Stimulated activated effector memory CD8-positive, alpha-beta T cell treated with anti-CD3 and anti-CD28 coated beads, Interleukin-12 subunit alpha, Interleukin-12 subunit beta, amount 100 ng/mL, for 72 hours (primary cell): Measurements from ENCODE around the gene ZNF286A.
"Not testable (repeated sequence)": the region's sequence is repeated elsewhere in the genome, so short reads cannot be mapped to it uniquely, and the experiment has no call there.

Experiments
- ATAC-seq: fragments of 150-1000 bp; cut with Tn5 transposase; 2 replicates; pipeline ENCODE4 v1.10.0; 2021
- DNase-seq, 2 donors: peaks; one replicate each; pipeline ENCODE4 v3.0.0; 2021 to 2022; ENCODE audit warnings: low spot score in 2 of 2
- H3K27ac Mint-ChIP-seq: one replicate; pipeline ENCODE4 v1.8.0; 2022; ENCODE audit warnings: mild to moderate bottlenecking, mixed read lengths
- H3K36me3 Mint-ChIP-seq: one replicate; pipeline ENCODE4 v1.8.0; 2022; ENCODE audit warnings: mild to moderate bottlenecking, mixed read lengths
- H3K4me1 Mint-ChIP-seq: one replicate; pipeline ENCODE4 v1.8.0; 2022; ENCODE audit warnings: mixed read lengths
- H3K4me3 Mint-ChIP-seq: one replicate; pipeline ENCODE4 v1.8.0; 2022; ENCODE audit warnings: mild to moderate bottlenecking, mixed read lengths
- H3K9me3 Mint-ChIP-seq: one replicate; pipeline ENCODE4 v1.8.0; 2022; ENCODE audit warnings: mixed read lengths

ZNF286A gene

GRCh38 chr17:15669526-15669925 is 30.0 kb upstream of the ZNF286A start:
- H3K4me3 Mint-ChIP-seq, DNase-seq, H3K36me3 Mint-ChIP-seq, H3K9me3 Mint-ChIP-seq, ATAC-seq, H3K27ac Mint-ChIP-seq, H3K4me1 Mint-ChIP-seq: not testable (repeated sequence)

- not testable (repeated sequence) for H3K27ac Mint-ChIP-seq, H3K4me3 Mint-ChIP-seq, H3K4me1 Mint-ChIP-seq, H3K9me3 Mint-ChIP-seq, ATAC-seq, DNase-seq
- H3K36me3 Mint-ChIP-seq, result peaks cover 17% of the 10 kb centered on the region
Measured at GRCh38 chr17:15674640-15675039, 24.9 kb upstream of the ZNF286A start.

GRCh38 chr17:15675991-15676390 is 23.6 kb upstream of the ZNF286A start:
- not testable (repeated sequence) for H3K4me3 Mint-ChIP-seq, H3K4me1 Mint-ChIP-seq, DNase-seq, ATAC-seq, H3K9me3 Mint-ChIP-seq, H3K27ac Mint-ChIP-seq
- peaks cover 24% of the 10 kb centered on the region for H3K36me3 Mint-ChIP-seq

GRCh38 chr17:15683135-15683534 is 16.4 kb upstream of the ZNF286A start:
- H3K27ac Mint-ChIP-seq, result peak overlapping the region; percentile 97
- peaks cover 19% of the 10 kb centered on the region for H3K4me1 Mint-ChIP-seq
- ATAC-seq, H3K36me3 Mint-ChIP-seq, H3K9me3 Mint-ChIP-seq, DNase-seq: not testable (repeated sequence)
- peak overlapping the region; percentile 96 for H3K4me3 Mint-ChIP-seq

- not testable (repeated sequence) for H3K9me3 Mint-ChIP-seq, H3K36me3 Mint-ChIP-seq
- peak within 1 kb of the TSS; percentile 96 for H3K4me3 Mint-ChIP-seq
- peaks cover 19% of the 10 kb centered on the region for H3K4me1 Mint-ChIP-seq
- DNase-seq (peak; percentile 58 to 83), ATAC-seq (peak; percentile 95)
- H3K27ac Mint-ChIP-seq, result peak within 1 kb of the TSS; percentile 97
Measured at GRCh38 chr17:15683824-15684478, 15.6 kb upstream of the ZNF286A start, which contains the start of gene TRIM16. Gene TRIM16 (minus strand): TSS chr17:15684311. CDS start chr17:15651609, 32,702 bp downstream.

GRCh38 chr17:15687494-15687893 is 12.1 kb upstream of the ZNF286A start:
- not testable (repeated sequence) for H3K36me3 Mint-ChIP-seq, ATAC-seq, DNase-seq, H3K27ac Mint-ChIP-seq, H3K9me3 Mint-ChIP-seq, H3K4me3 Mint-ChIP-seq
- peaks cover 19% of the 10 kb centered on the region for H3K4me1 Mint-ChIP-seq

- Mint-ChIP-seq H3K4me3 (peak overlapping the region; percentile 83), H3K27ac (peak overlapping the region; percentile 96), H3K36me3 (peaks cover 22% of the 10 kb centered on the region)
- not testable (repeated sequence) for DNase-seq, H3K4me1 Mint-ChIP-seq, H3K9me3 Mint-ChIP-seq, ATAC-seq
Measured at GRCh38 chr17:15698967-15699366, 585 bp upstream of the ZNF286A start.

- peaks cover 28% of the 10 kb centered on the region for H3K36me3 Mint-ChIP-seq
- ATAC-seq, result peak; percentile 6
- H3K27ac Mint-ChIP-seq, result peak overlapping the region; percentile 96
- not testable (repeated sequence) for H3K4me1 Mint-ChIP-seq, H3K9me3 Mint-ChIP-seq, DNase-seq
- H3K4me3 Mint-ChIP-seq, result peak overlapping the region; percentile 83
Measured at GRCh38 chr17:15699937-15700336, 385 bp downstream of the ZNF286A start.

GRCh38 chr17:15704239-15704638 is 4.7 kb downstream of the ZNF286A start:
- peaks cover 18% of the 10 kb centered on the region for H3K9me3 Mint-ChIP-seq
- not testable (repeated sequence) for ATAC-seq, DNase-seq, H3K27ac Mint-ChIP-seq, H3K4me1 Mint-ChIP-seq, H3K4me3 Mint-ChIP-seq
- peaks cover 69% of the 10 kb centered on the region for H3K36me3 Mint-ChIP-seq

- DNase-seq, ATAC-seq, H3K4me3 Mint-ChIP-seq, H3K27ac Mint-ChIP-seq, H3K4me1 Mint-ChIP-seq: not testable (repeated sequence)
- Mint-ChIP-seq H3K36me3 (peaks cover 63% of the 10 kb centered on the region), H3K9me3 (peaks cover 22% of the 10 kb centered on the region)
Measured at GRCh38 chr17:15704813-15705212, 5.3 kb downstream of the ZNF286A start.

- H3K4me3 Mint-ChIP-seq, H3K4me1 Mint-ChIP-seq, DNase-seq, ATAC-seq, H3K27ac Mint-ChIP-seq: not testable (repeated sequence)
- H3K36me3 Mint-ChIP-seq, result peaks cover 68% of the 10 kb centered on the region
- peaks cover 26% of the 10 kb centered on the region for H3K9me3 Mint-ChIP-seq
Measured at GRCh38 chr17:15708879-15709278, 9.3 kb downstream of the ZNF286A start.

GRCh38 chr17:15716601-15717563 is 17.3 kb downstream of the ZNF286A start:
- Mint-ChIP-seq H3K9me3 (peaks cover 15% of the 10 kb centered on the region), H3K36me3 (peaks cover 23% of the 10 kb centered on the region)
- ATAC-seq, H3K27ac Mint-ChIP-seq, H3K4me1 Mint-ChIP-seq, DNase-seq, H3K4me3 Mint-ChIP-seq: not testable (repeated sequence)

GRCh38 chr17:15730535-15730934 is 31.0 kb downstream of the ZNF286A start:
- H3K4me1 Mint-ChIP-seq, H3K4me3 Mint-ChIP-seq, DNase-seq, H3K9me3 Mint-ChIP-seq, H3K36me3 Mint-ChIP-seq, H3K27ac Mint-ChIP-seq, ATAC-seq: not testable (repeated sequence)

- H3K36me3 Mint-ChIP-seq, H3K4me3 Mint-ChIP-seq, DNase-seq, H3K9me3 Mint-ChIP-seq, ATAC-seq, H3K4me1 Mint-ChIP-seq, H3K27ac Mint-ChIP-seq: not testable (repeated sequence)
Measured at GRCh38 chr17:15731900-15732299, 32.3 kb downstream of the ZNF286A start, which contains the start of gene TBC1D26. Gene TBC1D26 (plus strand): TSS chr17:15732283. CDS start chr17:15735349, 3,066 bp downstream.

- not testable (repeated sequence) for DNase-seq, H3K4me1 Mint-ChIP-seq, H3K27ac Mint-ChIP-seq, H3K4me3 Mint-ChIP-seq, ATAC-seq, H3K9me3 Mint-ChIP-seq, H3K36me3 Mint-ChIP-seq
Measured at GRCh38 chr17:15733174-15733789, 33.7 kb downstream of the ZNF286A start.
